ENCODE measurements around the gene ACTR8. TPM values are rescaled to one million over a fixed set of nuclear protein-coding genes. Genes with fewer than 3 reads are reported as not detected.

ACTR8 gene
- polyA plus RNA-seq, 1 donor (not counting 4 experiments of a cell fraction or from before 2014, with no cell fraction given), result 28.8 TPM

DNA sequence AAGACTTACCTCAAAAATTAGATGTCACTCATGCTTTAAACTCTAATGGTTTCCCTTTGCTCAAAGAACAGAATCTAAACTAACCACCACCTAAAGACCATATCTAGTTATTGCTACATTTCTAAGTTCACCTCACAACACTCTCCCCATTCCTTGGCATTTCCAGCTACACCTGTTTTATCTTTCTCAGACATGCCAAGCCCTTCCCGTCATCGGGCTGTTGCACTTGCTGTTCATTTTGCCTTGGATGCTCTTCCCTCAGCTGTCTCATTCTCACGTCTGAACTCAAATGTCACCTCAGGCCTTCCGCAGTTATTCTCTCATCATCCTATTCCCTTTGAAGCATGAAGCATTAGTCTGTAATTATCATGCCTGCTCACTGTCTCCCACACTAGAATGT, 1.1 kb upstream of the ACTR8 start:
- H3K4me1 ChIP-seq (ENCODE audit: control insufficient read depth, extremely low read depth, insufficient read depth, low read length), result peaks cover 7% of the 10 kb centered on the region
- H4K20me1 ChIP-seq (ENCODE audit: control insufficient read depth, extremely low read depth, insufficient read depth, low read length), result no peaks in the 10 kb centered on the region
- no peak overlapping the region for H2AFZ ChIP-seq (ENCODE audit: control insufficient read depth, low read length)
- H3K79me2 ChIP-seq (ENCODE audit: control insufficient read depth, insufficient read depth, low read length), result peaks cover 17% of the 10 kb centered on the region
- FAIRE-seq (no peak), DNase-seq (ENCODE audit: low read depth, low spot score) (no peak)
- TF ChIP-seq EZH2 (IDR thresholded peaks at IDR 0.05; ENCODE audit: low read length), result no peak
- no peak for TF ChIP-seq CTCF (optimal IDR thresholded peaks at IDR 0.05 in 1 of 3, IDR thresholded peaks at IDR 0.05 in 1 of 3, conservative IDR thresholded peaks at IDR 0.05 in 1 of 3; ENCODE audit: extremely low read depth in 1 of 3, insufficient read depth in 2 of 3, low read length in 3 of 3)
- H3K27me3 ChIP-seq (ENCODE audit: control insufficient read depth, extremely low read depth, insufficient read depth, low read length), result no peaks in the 10 kb centered on the region
- no peak overlapping the region for H3K4me3 ChIP-seq (ENCODE audit: control insufficient read depth in 2 of 3, extremely low read depth in 1 of 3, insufficient read depth in 2 of 3, low read depth in 1 of 3, low read length in 3 of 3)
- H3K36me3 ChIP-seq (ENCODE audit: control insufficient read depth in 2 of 2, extremely low read depth in 1 of 2, insufficient read depth in 2 of 2, low read length in 2 of 2), result peaks cover 8 to 10% of the 10 kb centered on the region in 2 experiments
- dilution Hi-C loops (cut with MboI; ENCODE audit: extremely low pct_ligation_motif_present, low sequenced_read_pairs), result no loop called here
- H3K9ac ChIP-seq (ENCODE audit: control insufficient read depth, extremely low read depth, insufficient read depth, low read length), result no peak overlapping the region
- H3K4me2 ChIP-seq (ENCODE audit: control insufficient read depth, extremely low read depth, insufficient read depth, low read depth, low read length), result no peak overlapping the region
- no peak overlapping the region for H3K27ac ChIP-seq (ENCODE audit: control insufficient read depth, insufficient read depth, low read length)
- H3K9me1 ChIP-seq (ENCODE audit: control insufficient read depth, extremely low read depth, insufficient read depth, low read length), result no peaks in the 10 kb centered on the region
- H3K9me3 ChIP-seq (ENCODE audit: control insufficient read depth, low read depth, low read length), result no peaks in the 10 kb centered on the region

GRCh38 chr3:53880396-53881345, 1.3 kb downstream of the ACTR8 start:
- H3K4me2 ChIP-seq (ENCODE audit: control insufficient read depth, extremely low read depth, insufficient read depth, low read depth, low read length), result peak overlapping the region; percentile 90
- dilution Hi-C loops (cut with MboI; ENCODE audit: extremely low pct_ligation_motif_present, low sequenced_read_pairs), result no loop called here
- DNase-seq (ENCODE audit: low read depth, low spot score) (no peak), FAIRE-seq (no peak)
- H3K36me3 ChIP-seq (ENCODE audit: control insufficient read depth in 2 of 2, extremely low read depth in 1 of 2, insufficient read depth in 2 of 2, low read length in 2 of 2), result peaks cover 13% of the 10 kb centered on the region in 2 experiments
- H3K4me3 ChIP-seq (ENCODE audit: control insufficient read depth in 2 of 3, extremely low read depth in 1 of 3, insufficient read depth in 2 of 3, low read depth in 1 of 3, low read length in 3 of 3), result peak overlapping the region; percentile 80 to 86 (median 85)
- no peaks in the 10 kb centered on the region for H3K9me1 ChIP-seq (ENCODE audit: control insufficient read depth, extremely low read depth, insufficient read depth, low read length)
- TF ChIP-seq CTCF (optimal IDR thresholded peaks at IDR 0.05 in 1 of 3, IDR thresholded peaks at IDR 0.05 in 1 of 3, conservative IDR thresholded peaks at IDR 0.05 in 1 of 3; ENCODE audit: extremely low read depth in 1 of 3, insufficient read depth in 2 of 3, low read length in 3 of 3) (no peak), EZH2 (IDR thresholded peaks at IDR 0.05; ENCODE audit: low read length) (no peak)
- peak overlapping the region; percentile 79 for H3K9ac ChIP-seq (ENCODE audit: control insufficient read depth, extremely low read depth, insufficient read depth, low read length)
- no peaks in the 10 kb centered on the region for H3K27me3 ChIP-seq (ENCODE audit: control insufficient read depth, extremely low read depth, insufficient read depth, low read length)
- H2AFZ ChIP-seq (ENCODE audit: control insufficient read depth, low read length), result peak overlapping the region; percentile 99
- H3K27ac ChIP-seq (ENCODE audit: control insufficient read depth, insufficient read depth, low read length), result peak overlapping the region; percentile 50
- H4K20me1 ChIP-seq (ENCODE audit: control insufficient read depth, extremely low read depth, insufficient read depth, low read length), result no peaks in the 10 kb centered on the region
- no peaks in the 10 kb centered on the region for H3K9me3 ChIP-seq (ENCODE audit: control insufficient read depth, low read depth, low read length)
- peaks cover 7% of the 10 kb centered on the region for H3K4me1 ChIP-seq (ENCODE audit: control insufficient read depth, extremely low read depth, insufficient read depth, low read length)
- peaks cover 13% of the 10 kb centered on the region for H3K79me2 ChIP-seq (ENCODE audit: control insufficient read depth, insufficient read depth, low read length)

Measured in keratinocyte (primary cell).